DMS153 (cell line): Measurements from ENCODE around the gene HIPK2.
A peak's percentile ranks its signal among the peaks of the same experiment; 100 is the strongest.

ENCODE experiments used
- DNase-seq: peaks from one replicate; lab custom pipeline; 2025; lab: John Stamatoyannopoulos, UW

HIPK2 gene

GRCh38 chr7:139696552-139696951 is 81.2 kb downstream of the HIPK2 start:
- DNase-seq: no peak

- no peak for DNase-seq
These were observed 82.2 kb downstream of the HIPK2 start for GRCh38 chr7:139695588-139695987.

GRCh38 chr7:139695051-139695450 is 82.7 kb downstream of the HIPK2 start:
- DNase-seq: no peak

GRCh38 chr7:139694389-139694676 is 83.5 kb downstream of the HIPK2 start:
- no peak for DNase-seq

GRCh38 chr7:139693651-139694388 is 84.0 kb downstream of the HIPK2 start:
- no peak for DNase-seq

GRCh38 chr7:139692723-139693122 is 85.1 kb downstream of the HIPK2 start:
- DNase-seq: no peak

- DNase-seq: no peak
These were observed 86.5 kb downstream of the HIPK2 start for GRCh38 chr7:139691253-139691781.

GRCh38 chr7:139687980-139688632 is 89.7 kb downstream of the HIPK2 start:
- DNase-seq: no peak

GRCh38 chr7:139687211-139687954 is 90.4 kb downstream of the HIPK2 start:
- DNase-seq: no peak

GRCh38 chr7:139683137-139683921 is 94.5 kb downstream of the HIPK2 start:
- no peak for DNase-seq

GRCh38 chr7:139682136-139683013 is 95.4 kb downstream of the HIPK2 start:
- no peak for DNase-seq

- no peak for DNase-seq
These were observed 96.0 kb downstream of the HIPK2 start for GRCh38 chr7:139681812-139682135.

- DNase-seq: peak; percentile 34
These were observed 96.4 kb downstream of the HIPK2 start for GRCh38 chr7:139681463-139681755.

GRCh38 chr7:139680676-139681462 is 96.9 kb downstream of the HIPK2 start:
- peak; percentile 65 for DNase-seq

- no peak for DNase-seq
These were observed 97.8 kb downstream of the HIPK2 start for GRCh38 chr7:139679731-139680594.

GRCh38 chr7:139676390-139676789 is 101.4 kb downstream of the HIPK2 start:
- no peak for DNase-seq

- no peak for DNase-seq
These were observed 102.4 kb downstream of the HIPK2 start for GRCh38 chr7:139675127-139676125.

GRCh38 chr7:139674752-139675126 is 103.1 kb downstream of the HIPK2 start:
- no peak for DNase-seq

GRCh38 chr7:139674341-139674740 is 103.5 kb downstream of the HIPK2 start:
- DNase-seq: no peak
